Tibial artery (tissue), 4 donors: ENCODE results near the gene SMARCAD1.

Experiments used
- DNase-seq, 2 donors: peaks; one replicate each; pipeline ENCODE4 v3.0.0-alpha.2; 2019
- H3K27ac ChIP-seq, 2 donors: fragments of 200-600 bp; sonication (generic) in 1 of 2; 1 replicate in 1 of 2; 2 replicates in 1 of 2; pipeline ENCODE4 v1.5.1; 2018 to 2019; ENCODE audit warnings: mild to moderate bottlenecking in 1 of 2
- H3K27me3 ChIP-seq, 2 donors: fragments of 200-600 bp; sonication (generic) in 1 of 2; one replicate each; pipeline versions ENCODE4 v1.5.1 to v1.6.0; 2016 to 2019
- H3K36me3 ChIP-seq, 3 donors: fragments of 200-600 bp; sonication (generic) in 2 of 3; one replicate each; pipeline ENCODE4 v1.5.1; 2016 to 2019; ENCODE audit warnings: mild to moderate bottlenecking in 2 of 3
- H3K4me1 ChIP-seq, 4 donors: fragments of 200-600 bp; sonication (generic) in 2 of 4; 1 replicate in 3 of 4; 2 replicates in 1 of 4; pipeline ENCODE4 v1.5.1; 2016 to 2019
- H3K4me3 ChIP-seq, 2 donors: fragments of 200-600 bp; sonication (generic) in 1 of 2; 1 replicate in 1 of 2; 2 replicates in 1 of 2; pipeline ENCODE4 v1.5.1; 2018 to 2019; ENCODE audit warnings: mild to moderate bottlenecking in 2 of 2
- H3K9me3 ChIP-seq, 3 donors: fragments of 200-600 bp; sonication (generic) in 1 of 3; one replicate each; pipeline ENCODE4 v1.5.1; 2016 to 2019
- CTCF ChIP-seq, 2 experiments: fragments of 200-600 bp in 1 of 2; fragments of 450-650 bp in 1 of 2; IDR thresholded peaks; one replicate each; pipeline ENCODE4 v1.5.1; 2017 to 2019; ENCODE audit warnings: antibody characterized with exemption in 2 of 2, mild to moderate bottlenecking in 1 of 2, moderate library complexity in 1 of 2
- intact Hi-C: fragments of 100-400 bp; cut with DNase I; formaldehyde crosslinking; loops from one replicate; pipeline ENCODE4 v1.15.0; 2023; ENCODE audit warnings: low total_unique reads

The SMARCAD1 gene

GRCh38 chr4:94256144-94256783 lies 48.6 kb downstream of the SMARCAD1 start:
- Histone ChIP-seq H3K27ac (no peak overlapping the region), H3K4me1 (no peaks in the 10 kb centered on the region), H3K9me3 (no peaks in the 10 kb centered on the region), H3K36me3 (peaks cover 17 to 31% (median 29%) of the 10 kb centered on the region in 3 donors), H3K27me3 (no peaks in the 10 kb centered on the region), H3K4me3 (no peak overlapping the region)
- no peak for DNase-seq
- TF ChIP-seq CTCF (IDR thresholded peaks at IDR 0.05): no peak
- intact Hi-C loops: no loop called here

GRCh38 chr4:94256828-94257227 lies 49.2 kb downstream of the SMARCAD1 start:
- Histone ChIP-seq H3K36me3 (peaks cover 20 to 31% (median 24%) of the 10 kb centered on the region in 3 donors), H3K27ac (no peak overlapping the region), H3K27me3 (no peaks in the 10 kb centered on the region), H3K4me3 (no peak overlapping the region), H3K4me1 (no peaks in the 10 kb centered on the region), H3K9me3 (no peaks in the 10 kb centered on the region)
- DNase-seq: no peak
- no peak for TF ChIP-seq CTCF (IDR thresholded peaks at IDR 0.05)
- intact Hi-C loops: no loop called here

- H3K36me3 ChIP-seq: peaks cover 0 to 8% (median 7%) of the 10 kb centered on the region in 3 donors
- intact Hi-C loops: no loop called here
- H3K27ac ChIP-seq: no peak overlapping the region
- H3K27me3 ChIP-seq: no peaks in the 10 kb centered on the region
- H3K4me3 ChIP-seq: no peak overlapping the region
- TF ChIP-seq CTCF (IDR thresholded peaks at IDR 0.05): no peak
- DNase-seq: no peak
- no peaks in the 10 kb centered on the region for H3K4me1 ChIP-seq
- no peaks in the 10 kb centered on the region for H3K9me3 ChIP-seq
Observed at GRCh38 chr4:94262163-94263016, 54.7 kb downstream of the SMARCAD1 start.

- Histone ChIP-seq H3K36me3 (peaks cover 8 to 15% (median 9%) of the 10 kb centered on the region in 3 donors), H3K9me3 (no peaks in the 10 kb centered on the region), H3K27me3 (no peaks in the 10 kb centered on the region), H3K27ac (no peak overlapping the region), H3K4me1 (no peaks in the 10 kb centered on the region), H3K4me3 (no peak overlapping the region)
- TF ChIP-seq CTCF (IDR thresholded peaks at IDR 0.05): no peak
- DNase-seq: no peak
- intact Hi-C loops: no loop called here
Observed at GRCh38 chr4:94267037-94267436, 59.4 kb downstream of the SMARCAD1 start.

- Histone ChIP-seq H3K9me3 (no peaks in the 10 kb centered on the region), H3K4me3 (no peak overlapping the region), H3K36me3 (peaks cover 30 to 50% (median 40%) of the 10 kb centered on the region in 3 donors), H3K27me3 (no peaks in the 10 kb centered on the region), H3K4me1 (no peaks in the 10 kb centered on the region), H3K27ac (no peak overlapping the region)
- TF ChIP-seq CTCF (IDR thresholded peaks at IDR 0.05): no peak
- DNase-seq: no peak
- intact Hi-C loops: no loop called here
Observed at GRCh38 chr4:94271248-94271647, 63.6 kb downstream of the SMARCAD1 start.
